NCI-H510A treated with DMSO at 0.1 percent for 48 hours (cell line): ENCODE measurements around the gene MORC2.

Source experiments
- DNase-seq: peaks from one replicate; lab custom pipeline; 2025; lab: John Stamatoyannopoulos, UW

Gene MORC2

DNA sequence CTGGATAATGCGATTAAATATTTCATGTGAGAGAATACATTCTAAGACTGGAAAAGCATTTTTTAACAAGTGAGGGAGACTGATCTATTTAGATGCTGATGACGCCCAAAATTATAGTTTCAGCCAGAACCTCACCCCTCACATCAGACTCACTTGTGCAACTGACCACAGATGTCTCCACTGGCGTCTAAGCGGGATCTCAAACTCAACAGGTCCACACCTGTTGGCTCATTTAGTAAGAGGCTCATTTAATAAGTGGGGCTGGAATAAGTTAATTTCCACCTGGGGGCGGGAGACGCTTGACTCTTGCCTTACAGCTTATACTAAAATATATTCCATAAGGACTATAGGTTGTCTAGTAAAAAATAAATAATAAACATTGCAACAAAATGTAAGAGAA, 47.5 kb downstream of the MORC2 start:
- no peak for DNase-seq

GRCh38 chr22:30920407-30920806, 48.2 kb downstream of the MORC2 start:
- peak; percentile 3 for DNase-seq

- DNase-seq: no peak
Measured at GRCh38 chr22:30919973-30920372, 48.6 kb downstream of the MORC2 start.

- no peak for DNase-seq
Measured at GRCh38 chr22:30918761-30919160, 49.8 kb downstream of the MORC2 start.

- no peak for DNase-seq
Measured at GRCh38 chr22:30910358-30910757, 58.2 kb downstream of the MORC2 start.

DNA sequence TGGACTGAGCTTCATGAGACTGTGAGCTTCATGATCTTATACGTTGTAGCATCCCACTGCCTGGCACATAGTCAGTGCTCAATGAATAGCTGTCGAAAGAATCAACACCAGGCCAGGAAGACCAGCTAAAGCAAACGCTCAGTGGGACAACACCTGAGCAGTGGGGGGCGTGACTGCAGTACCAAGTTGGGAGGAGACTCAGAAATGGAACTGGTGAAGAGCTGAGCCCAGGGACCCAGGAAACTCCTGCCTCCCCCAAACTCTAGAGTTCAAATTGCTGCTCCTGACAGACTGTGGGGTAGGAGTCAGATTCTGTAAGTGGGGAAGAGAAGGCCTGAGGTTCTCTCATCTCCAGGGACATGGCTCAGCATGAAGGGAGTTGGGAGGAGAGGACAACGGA, 59.3 kb downstream of the MORC2 start:
- DNase-seq: no peak

GRCh38 chr22:30908051-30908461, 60.5 kb downstream of the MORC2 start:
- no peak for DNase-seq

DNA sequence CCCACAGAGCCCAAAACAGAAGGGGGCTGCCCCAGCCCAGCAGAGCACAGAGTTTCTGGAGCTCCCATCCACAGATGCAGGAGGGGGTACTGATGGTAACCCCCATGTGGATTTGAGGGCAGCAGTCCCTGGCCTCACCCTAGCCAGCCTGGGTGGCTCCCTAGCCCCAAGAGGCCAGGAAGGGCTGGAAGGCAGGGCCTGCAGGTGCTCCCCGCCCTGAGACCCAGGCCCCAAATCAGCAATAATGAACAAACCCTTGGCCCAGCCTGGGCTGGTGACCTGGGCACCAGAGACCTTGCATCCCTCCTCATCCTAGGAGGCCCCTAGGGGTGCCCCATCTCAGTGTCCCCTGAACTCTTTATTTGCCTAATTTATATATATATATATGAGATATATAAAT, 61.6 kb downstream of the MORC2 start:
- DNase-seq: no peak

DNA sequence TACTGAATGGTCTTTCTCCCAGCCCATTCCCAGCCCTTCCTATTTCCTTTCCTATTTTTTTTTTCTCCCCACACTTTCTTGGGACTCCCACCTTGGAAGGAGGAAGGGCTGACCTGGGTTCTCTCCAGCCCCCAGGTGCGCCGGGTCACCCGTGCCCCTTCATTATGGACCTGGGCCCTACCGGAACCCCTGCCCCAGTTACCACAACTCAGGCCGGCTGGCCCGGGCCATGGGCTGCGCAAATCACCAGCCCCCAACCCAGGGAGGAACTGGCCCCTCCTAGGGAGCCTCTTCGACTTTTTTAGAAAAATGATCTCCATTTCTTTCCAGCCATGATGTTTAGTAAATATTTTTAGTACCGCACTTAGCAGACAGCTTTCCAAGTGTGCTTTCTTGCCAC, 62.2 kb downstream of the MORC2 start:
- DNase-seq: no peak

DNA sequence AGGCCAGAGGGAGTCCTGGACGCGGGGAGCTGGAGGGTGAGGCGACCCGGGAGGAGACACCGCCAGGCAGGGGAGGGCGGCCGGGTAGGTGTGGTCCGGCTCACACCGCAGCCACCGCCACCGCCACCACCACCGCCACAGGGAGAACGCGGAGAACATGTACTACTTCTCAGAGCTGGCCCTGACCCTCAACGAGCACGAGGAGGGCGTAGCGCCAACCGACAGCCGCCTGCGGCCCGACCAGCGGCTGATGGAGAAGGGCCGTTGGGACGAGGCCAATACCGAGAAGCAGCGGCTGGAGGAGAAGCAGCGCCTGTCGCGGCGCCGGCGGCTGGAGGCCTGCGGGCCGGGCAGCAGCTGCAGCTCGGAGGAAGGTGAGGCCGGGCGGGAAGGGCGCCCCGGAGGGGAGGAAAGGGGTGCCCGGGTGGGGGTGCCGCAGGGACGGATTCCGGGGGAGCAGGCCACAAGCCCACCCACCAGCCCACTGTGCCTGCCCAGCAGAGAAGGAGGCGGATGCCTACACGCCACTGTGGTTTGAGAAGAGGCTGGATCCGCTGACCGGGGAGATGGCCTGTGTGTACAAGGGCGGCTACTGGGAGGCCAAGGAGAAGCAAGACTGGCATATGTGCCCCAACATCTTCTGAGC, 62.8 kb downstream of the MORC2 start:
- DNase-seq: no peak

DNA sequence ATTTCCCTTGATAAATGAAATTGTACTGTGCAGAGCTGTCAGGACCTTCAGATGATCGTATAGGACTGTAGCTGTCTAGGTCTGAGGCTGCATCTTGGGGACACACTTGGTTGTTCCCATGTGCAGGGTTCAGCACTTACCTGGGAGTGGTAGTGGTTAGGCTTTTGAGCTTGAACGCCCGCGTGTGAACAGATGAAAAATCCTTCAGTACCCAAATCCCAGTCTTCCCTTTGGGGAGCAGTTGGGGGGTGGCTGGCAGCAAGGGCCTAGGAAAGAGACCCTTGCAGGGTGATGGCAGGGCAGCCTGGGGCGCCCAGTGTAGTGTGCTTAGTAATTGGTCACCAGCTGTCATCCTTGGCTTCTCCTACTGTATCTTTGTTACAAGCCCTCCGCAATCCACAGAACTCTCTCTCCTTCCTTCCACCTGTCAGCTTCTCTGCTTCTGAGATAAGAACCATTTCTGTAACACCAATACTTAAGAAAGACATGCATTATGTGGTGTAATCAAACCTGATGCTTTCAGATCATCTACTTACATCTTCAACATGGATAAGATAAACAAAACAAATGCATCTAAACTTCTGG, 64.6 kb downstream of the MORC2 start:
- DNase-seq: no peak

DNA sequence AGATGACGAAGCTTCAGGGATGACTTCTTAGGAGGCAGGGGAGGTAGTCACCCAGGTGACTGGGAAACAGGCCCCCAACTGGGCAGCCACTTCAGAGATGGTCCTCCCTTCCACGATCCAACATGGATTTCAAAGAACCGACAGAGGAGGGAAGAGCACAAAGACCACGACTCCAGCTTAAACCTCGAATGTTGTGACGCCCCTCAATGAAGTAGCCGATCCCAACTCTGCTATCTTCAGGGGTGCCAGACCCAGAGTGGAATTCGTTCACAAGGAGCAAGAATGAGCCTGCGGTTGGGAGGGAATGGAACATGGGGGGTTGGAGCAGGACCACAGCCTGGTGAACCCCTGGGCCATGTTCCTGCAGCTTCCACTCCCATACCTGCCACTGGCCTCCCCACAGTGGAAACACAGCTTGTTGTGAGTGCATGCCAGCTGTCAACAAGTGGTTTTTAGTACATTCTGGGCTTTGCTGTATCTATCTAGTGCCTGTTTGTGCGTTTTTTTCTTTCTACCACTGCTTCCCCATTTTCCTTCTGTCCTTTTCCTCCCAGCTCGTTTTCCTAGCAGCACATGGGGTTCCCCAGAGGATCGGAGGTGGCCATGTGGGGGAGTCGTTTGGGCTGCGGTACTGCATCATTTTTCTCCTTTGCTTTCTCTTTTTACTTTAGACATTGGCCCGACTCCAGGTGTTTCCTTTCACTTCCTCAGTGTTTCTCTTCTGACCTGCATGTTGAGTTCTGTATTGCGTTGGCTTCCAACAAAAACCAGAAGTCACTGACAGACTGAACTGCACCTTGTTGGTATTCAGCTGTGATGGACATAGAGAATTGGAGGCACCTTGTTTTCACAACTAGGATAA, 65.8 kb downstream of the MORC2 start:
- DNase-seq: no peak

DNA sequence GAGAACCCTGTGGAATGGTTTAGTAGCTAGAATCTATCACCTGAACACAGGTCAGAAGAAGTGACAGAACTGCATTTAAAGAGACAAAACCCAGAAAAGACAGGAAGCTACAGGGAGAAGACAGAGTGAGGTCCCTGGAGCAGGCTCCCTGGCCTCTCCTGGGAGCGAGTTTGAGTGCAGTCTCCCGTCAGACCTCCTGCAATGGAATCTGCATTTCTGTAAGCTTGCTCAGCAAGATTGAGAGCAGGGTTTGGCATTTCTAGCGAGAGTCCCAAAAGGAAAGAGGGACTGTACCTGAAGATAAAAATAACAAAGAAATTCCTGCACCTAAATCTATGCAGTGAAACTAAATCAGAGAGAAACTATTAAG, 74.2 kb downstream of the MORC2 start:
- no peak for DNase-seq

- no peak for DNase-seq
Measured at GRCh38 chr22:30893434-30894370, 74.9 kb downstream of the MORC2 start.

GRCh38 chr22:30892731-30893221, 75.8 kb downstream of the MORC2 start:
- DNase-seq: no peak

GRCh38 chr22:30892286-30892685, 76.3 kb downstream of the MORC2 start:
- no peak for DNase-seq

DNA sequence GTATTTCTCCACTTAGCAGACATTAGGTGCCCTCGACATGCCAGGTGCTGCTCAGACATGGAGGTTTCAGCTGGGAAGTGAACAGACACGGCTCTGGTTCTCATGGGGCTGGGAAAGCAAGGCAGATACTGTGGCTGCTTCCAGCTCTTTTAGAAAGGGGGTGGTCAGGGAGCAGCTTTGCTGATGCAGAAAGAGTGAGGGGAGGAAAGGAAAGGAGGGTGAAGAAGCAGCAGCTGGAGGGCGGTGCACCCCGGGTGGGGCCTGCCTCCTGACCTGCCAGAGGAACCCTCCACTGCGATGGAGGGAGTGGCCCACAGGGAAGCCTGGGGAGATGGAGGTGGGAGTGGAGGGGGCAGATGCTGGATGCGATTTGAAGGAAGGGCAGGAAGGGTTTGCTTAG, 76.8 kb downstream of the MORC2 start:
- no peak for DNase-seq

GRCh38 chr22:30891443-30891755, 77.2 kb downstream of the MORC2 start:
- no peak for DNase-seq

- DNase-seq: no peak
Measured at GRCh38 chr22:30890686-30891442, 77.7 kb downstream of the MORC2 start.

GRCh38 chr22:30889996-30890480, 78.5 kb downstream of the MORC2 start:
- DNase-seq: no peak

- no peak for DNase-seq
Measured at GRCh38 chr22:30889268-30889995, 79.1 kb downstream of the MORC2 start.
